NB4 (cell line): ENCODE results near the gene CPS1.

Experiments
- MYC ChIP-seq: IDR thresholded peaks from 2 replicates; pipeline ENCODE4 v1.6.1; 2011; ENCODE audit warnings: low read depth, low read length
- POLR2A ChIP-seq: IDR thresholded peaks from 2 replicates; pipeline ENCODE4 v1.6.1; 2011; ENCODE audit warnings: mild to moderate bottlenecking; ENCODE audit not compliant: insufficient read length; ENCODE audit errors: extremely low read depth
- TF ChIP-seq, protein P1 (sequence below): IDR thresholded peaks from one replicate; pipeline ENCODE4 v1.5.1; 2012; ENCODE audit warnings: low read depth, low read length

DNA sequence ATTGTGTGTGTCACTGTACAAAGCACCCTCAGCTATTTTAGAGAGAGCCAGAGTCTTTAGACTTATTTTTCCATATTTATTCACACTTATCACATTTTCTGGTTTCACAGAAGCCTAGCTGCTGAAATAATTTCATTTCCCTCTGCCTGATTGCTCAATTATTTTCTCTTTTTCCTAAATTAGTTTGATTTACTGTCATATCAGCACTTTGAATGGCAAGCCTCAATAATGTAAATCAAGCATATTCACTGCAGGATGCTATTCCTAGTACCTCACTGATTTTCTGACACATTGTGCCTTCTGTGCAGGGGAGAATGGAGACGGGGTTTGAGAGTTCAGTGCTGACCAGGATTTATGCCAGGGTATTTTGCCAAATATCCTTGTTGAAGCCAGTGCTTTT, 48.3 kb downstream of the CPS1 start:
- TF ChIP-seq, protein P1, sequence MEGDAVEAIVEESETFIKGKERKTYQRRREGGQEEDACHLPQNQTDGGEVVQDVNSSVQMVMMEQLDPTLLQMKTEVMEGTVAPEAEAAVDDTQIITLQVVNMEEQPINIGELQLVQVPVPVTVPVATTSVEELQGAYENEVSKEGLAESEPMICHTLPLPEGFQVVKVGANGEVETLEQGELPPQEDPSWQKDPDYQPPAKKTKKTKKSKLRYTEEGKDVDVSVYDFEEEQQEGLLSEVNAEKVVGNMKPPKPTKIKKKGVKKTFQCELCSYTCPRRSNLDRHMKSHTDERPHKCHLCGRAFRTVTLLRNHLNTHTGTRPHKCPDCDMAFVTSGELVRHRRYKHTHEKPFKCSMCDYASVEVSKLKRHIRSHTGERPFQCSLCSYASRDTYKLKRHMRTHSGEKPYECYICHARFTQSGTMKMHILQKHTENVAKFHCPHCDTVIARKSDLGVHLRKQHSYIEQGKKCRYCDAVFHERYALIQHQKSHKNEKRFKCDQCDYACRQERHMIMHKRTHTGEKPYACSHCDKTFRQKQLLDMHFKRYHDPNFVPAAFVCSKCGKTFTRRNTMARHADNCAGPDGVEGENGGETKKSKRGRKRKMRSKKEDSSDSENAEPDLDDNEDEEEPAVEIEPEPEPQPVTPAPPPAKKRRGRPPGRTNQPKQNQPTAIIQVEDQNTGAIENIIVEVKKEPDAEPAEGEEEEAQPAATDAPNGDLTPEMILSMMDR: no peak
- TF ChIP-seq POLR2A (no peak), MYC (no peak)
